GM12865 (cell line): Measurements from ENCODE around the gene ALDH9A1.

Experiments used
- DNase-seq: peaks from one replicate; pipeline ENCODE4 v3.0.0; 2010; ENCODE audit warnings: low read depth
- H3K4me3 ChIP-seq: 2 replicates; pipeline ENCODE4 v1.5.1; 2011; ENCODE audit warnings: mild to moderate bottlenecking, low read depth, low read length, control low read depth
- CTCF ChIP-seq: IDR thresholded peaks from 2 replicates; pipeline ENCODE4 v1.5.1; 2011; ENCODE audit warnings: low read length, control low read depth, low read depth, inconsistent platforms; ENCODE audit not compliant: insufficient read depth; ENCODE audit errors: missing control alignments

ALDH9A1 gene

GRCh38 chr1:165616054-165616612 is 82.2 kb downstream of the ALDH9A1 start:
- no peak for TF ChIP-seq CTCF
- no peak overlapping the region for H3K4me3 ChIP-seq
- no peak for DNase-seq
